WI38 (cell line): ENCODE data around the gene FZD8.

Experiments
- H3K4me3 ChIP-seq: 2 replicates; pipeline ENCODE4 v1.5.1; 2011; ENCODE audit warnings: low read depth, mild to moderate bottlenecking, control low read depth, low read length
- CTCF ChIP-seq: IDR thresholded peaks from 2 replicates; pipeline ENCODE4 v1.5.1; 2012; ENCODE audit warnings: low read depth, mild to moderate bottlenecking, control low read depth, low read length

The FZD8 gene

GRCh38 chr10:35652824-35653223, 10.7 kb upstream of the FZD8 start:
- no peak overlapping the region for H3K4me3 ChIP-seq
- no peak for TF ChIP-seq CTCF

DNA sequence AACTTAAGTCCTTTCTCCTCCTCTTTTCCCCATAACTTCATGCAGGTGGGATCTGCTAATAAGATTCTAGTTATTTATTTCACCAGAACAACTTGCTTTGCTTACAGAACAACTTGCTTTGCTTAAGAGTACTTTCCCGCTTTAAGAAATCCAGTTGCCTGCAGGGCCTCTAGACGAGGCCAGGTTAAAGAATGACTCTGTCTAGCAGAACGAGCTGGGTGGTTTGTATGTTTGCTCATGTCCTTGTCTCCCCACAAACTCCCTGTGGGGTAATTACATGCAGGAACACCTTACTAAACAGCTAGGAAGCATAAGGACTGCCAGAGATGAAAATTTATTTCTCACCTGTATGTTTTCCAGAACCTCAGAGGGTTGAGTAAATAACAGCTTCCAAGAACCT, 8.8 kb upstream of the FZD8 start:
- TF ChIP-seq CTCF, result no peak

DNA sequence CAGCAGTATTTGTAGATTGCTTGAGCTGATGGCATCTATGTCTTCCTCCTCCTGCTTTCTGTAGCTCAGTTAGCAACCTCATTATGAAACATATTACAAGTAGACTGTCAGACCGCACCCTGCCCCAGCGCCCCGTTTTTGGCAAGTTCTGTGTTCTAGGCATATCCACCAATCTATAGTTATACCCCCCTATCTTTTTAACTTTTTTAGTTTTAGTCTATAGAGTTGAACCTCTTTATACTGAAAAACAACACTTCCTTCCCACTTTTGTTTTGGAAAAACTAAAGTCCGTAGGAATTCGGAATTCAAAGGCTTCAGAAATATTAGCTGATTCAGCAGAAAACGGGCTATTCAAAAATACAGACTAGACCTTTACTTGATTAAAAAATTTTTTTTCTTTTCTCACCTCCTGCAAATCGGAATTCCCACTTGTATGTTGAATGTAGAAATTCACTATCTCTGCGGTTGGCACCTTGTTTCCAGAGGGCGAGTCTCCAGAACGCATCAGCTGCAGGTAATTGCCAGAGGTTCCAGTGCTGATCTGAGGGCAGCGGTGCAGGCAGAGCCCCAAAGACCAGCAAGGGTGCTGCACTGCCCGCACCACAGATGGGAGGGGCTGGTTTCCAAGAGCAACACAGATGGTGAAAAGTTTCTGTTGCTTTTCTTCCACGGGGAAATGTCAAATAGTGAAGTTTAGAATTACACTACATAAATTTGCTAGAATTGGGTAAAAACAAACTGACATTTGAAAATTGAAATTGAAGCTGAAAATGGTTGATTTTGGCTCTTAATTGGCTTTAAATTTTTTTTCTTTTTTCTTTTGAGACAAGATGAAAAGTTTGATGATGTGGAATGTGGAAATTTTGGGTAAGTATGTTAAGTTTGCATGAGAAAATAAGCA, 2.2 kb upstream of the FZD8 start:
- H3K4me3 ChIP-seq, result peak overlapping the region; percentile 73
- no peak for TF ChIP-seq CTCF

More for the DNA sequence above, 8.8 kb upstream of the FZD8 start:
- H3K4me3 ChIP-seq, result no peak overlapping the region

- H3K4me3 ChIP-seq, result peak overlapping the region; percentile 73
- no peak for TF ChIP-seq CTCF
These were observed 1.3 kb upstream of the FZD8 start for GRCh38 chr10:35643151-35644049.

GRCh38 chr10:35642793-35643114, 658 bp upstream of the FZD8 start:
- no peak for TF ChIP-seq CTCF
- H3K4me3 ChIP-seq, result peak overlapping the region; percentile 73

- H3K4me3 ChIP-seq, result peak overlapping the region; percentile 73
- no peak for TF ChIP-seq CTCF
These were observed 441 bp downstream of the FZD8 start for GRCh38 chr10:35641676-35642034.
